Measurements from ENCODE around the gene VPS33B.

The VPS33B gene

DNA sequence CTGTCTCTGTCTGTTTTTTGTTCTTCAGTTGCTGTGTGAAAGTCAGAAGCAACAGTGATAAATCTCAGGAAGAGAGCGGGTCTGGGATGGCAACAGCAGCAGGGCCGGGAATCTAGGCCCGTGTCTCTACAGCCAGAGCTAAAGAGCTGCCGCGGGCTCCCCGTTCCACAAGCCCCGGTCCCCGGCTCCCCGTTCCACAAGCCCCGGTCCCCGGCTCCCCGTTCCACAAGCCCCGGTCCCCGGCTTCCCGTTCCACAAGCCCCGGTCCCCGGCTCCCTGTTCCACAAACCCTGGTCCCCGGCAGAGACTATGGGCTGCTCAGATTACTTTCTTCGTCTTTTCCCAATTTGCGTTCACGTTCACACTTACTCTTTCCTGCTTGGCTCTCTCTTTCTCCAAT, 48.2 kb downstream of the VPS33B start:
- no peak for DNase-seq (ENCODE audit: low read depth)

DNA sequence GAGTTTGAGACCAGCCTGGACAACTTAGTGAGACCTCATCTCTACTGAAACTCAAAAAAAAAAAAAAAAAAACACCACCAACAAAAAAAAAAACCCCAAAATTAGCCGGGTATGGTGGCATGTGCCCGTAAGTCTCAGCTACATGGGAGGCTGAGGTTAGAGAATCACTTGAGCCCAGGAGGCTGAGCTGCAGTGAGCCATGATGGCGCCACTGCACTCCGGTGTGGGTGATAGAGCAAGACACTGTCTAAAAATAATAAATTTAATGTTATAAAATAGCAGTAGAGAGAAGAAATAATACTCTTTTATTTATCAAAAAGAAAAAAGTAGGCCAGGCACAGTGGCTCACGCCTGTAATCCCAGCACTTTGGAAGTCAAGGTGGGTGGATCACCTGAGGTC, 50.3 kb downstream of the VPS33B start:
- no peak for DNase-seq (ENCODE audit: low read depth)

DNA sequence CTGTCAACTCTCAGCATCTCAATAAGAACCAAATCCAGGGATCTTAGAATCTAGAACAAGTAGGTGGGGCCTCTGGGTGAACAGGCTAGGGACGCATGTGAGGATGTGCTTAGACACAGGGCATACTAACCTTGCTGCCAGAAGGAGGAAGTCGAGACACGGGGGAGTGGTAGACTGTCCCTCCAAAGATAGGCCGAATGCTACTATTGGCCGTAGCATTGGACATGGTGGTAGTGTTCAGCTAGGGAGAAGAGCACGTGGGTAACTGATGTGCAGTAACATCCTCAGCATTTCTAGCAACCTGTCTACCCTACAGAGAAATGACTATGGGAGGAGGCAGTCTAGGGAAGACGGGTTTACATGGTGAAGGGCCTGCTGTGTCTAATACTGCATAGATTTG, 52.1 kb downstream of the VPS33B start:
- DNase-seq (ENCODE audit: low read depth), result no peak

DNA sequence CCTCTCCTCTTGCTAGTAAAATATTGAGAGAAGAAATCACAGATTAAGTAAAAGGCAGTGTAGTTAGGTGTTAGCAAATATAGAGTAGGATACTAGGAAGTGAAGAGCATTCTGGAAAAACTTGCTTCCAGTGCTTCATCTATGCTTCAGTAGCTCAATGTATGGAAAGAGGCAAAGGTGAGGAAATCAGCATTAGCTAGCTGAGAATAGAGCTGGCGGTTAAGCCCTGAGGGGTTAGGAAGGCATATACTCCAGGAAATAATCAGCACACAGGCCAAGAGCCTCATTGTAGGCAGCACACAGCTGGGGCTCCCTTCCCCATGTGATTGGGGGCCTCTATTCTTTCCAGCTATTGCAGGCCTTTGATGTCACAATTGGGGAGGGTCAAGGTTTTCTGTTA, 54.0 kb downstream of the VPS33B start:
- DNase-seq (ENCODE audit: low read depth), result no peak

DNA sequence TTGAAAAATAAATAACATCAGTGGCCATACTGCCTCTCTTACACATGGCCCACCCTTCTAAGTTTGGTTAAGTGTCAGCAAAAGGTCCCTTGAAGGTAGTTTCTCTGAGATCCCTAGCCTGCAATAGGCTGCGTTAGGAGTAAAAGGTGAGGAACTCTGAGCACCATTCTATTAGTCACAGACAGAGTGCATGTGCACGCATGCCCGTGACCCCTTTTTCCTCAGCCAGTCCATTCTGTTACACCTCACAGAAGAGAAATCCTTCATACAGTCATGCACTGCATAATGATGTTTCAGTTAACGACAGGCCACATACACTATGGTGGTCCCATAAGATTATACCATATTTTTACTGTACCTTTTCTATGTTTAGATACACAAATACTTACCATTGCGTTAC, 55.2 kb downstream of the VPS33B start:
- no peak for DNase-seq (ENCODE audit: low read depth)

DNA sequence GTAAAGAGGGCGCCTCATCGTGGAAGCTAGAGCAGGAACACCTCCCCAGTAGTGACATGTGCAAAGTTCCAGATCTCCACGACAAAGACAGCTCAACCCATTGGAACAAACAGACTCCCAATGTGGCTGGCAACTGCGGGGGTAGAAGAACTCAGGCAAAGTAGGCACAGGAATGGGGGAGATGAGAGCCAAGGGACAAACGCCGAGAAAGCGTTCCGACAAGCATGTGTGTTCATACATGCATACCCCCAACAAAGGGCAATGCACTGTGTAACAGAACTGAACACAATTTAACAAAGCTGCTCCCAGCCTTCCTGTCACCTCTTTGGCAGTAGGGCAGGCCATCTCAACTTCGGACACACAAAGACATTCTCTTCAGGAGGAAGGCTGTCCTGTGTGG, 56.1 kb downstream of the VPS33B start:
- no peak for DNase-seq (ENCODE audit: low read depth)

DNA sequence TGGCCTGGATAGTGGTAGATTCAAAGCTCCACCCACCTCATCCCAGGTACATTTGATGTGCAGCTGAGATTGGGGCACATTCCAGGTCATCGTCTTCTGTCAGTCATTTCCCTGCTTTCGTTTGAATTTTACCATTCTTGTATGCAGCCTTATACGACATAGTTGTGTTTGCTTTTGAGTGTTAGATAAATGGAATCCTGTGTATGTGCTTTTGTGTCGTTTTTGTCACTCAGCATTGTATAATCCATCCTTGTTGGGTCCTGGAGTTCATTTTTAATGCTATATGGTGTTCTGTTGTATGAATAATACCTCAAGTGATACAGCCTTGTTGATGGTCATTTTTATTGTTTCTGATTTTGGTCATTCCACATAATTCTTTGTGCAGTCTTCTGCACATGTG, 60.4 kb downstream of the VPS33B start:
- DNase-seq (ENCODE audit: low read depth), result no peak

DNA sequence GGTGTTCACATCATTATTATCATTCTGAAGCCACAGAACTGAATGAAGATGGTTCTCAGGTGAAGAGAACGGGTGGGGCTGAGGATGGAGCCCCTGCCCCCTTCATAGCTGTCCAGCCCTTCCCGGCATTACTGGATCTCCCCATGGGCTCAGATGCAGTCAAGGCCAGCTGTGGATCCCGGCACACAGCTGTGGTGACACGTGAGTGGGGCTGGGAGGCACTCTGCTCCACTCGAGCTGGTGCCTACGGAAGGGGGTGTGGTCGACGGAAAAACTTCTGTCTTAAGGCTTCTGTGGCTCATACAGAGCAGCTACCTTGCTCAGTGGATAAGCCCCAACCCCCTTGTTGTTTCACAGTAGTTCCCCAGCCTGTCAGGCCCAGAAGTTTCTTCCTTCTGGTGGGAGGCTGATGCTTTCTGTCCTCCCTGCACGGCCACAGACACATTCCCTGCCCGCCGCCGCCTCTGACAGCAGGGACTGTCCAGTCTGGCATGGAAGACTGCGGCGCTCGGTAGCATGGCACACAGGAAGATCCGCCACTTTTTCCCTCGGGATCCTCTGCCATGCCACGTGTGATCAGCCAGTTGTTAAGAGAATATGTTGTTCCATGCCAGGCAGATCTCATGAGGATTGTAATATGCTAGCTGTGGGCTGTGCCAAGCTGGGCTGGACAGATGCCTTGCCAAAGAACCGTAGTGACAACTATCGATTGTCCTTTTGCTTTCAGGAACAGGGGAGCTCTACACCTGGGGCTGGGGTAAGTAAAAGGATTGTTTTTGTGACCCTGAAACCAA, 61.9 kb downstream of the VPS33B start:
- no peak for DNase-seq (ENCODE audit: low read depth)

DNA sequence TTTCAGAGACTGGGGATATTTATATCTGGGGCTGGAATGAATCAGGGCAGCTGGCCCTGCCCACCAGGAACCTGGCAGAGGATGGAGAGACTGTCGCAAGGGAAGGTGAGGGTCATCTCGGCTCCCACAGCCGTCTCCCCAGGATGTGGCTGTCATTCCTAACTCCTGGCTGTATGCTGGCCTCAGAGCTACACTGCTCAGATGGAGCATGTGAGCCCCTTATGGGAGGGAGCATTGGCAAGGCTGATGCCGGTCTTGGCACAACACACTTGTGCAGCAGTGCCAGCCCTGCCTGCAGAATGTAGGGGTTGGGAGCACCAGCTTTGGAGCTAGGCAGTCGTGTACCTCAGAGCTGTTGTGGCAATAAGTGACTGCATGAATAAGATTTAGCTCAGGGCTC, 62.5 kb downstream of the VPS33B start:
- no peak for DNase-seq (ENCODE audit: low read depth)

DNA sequence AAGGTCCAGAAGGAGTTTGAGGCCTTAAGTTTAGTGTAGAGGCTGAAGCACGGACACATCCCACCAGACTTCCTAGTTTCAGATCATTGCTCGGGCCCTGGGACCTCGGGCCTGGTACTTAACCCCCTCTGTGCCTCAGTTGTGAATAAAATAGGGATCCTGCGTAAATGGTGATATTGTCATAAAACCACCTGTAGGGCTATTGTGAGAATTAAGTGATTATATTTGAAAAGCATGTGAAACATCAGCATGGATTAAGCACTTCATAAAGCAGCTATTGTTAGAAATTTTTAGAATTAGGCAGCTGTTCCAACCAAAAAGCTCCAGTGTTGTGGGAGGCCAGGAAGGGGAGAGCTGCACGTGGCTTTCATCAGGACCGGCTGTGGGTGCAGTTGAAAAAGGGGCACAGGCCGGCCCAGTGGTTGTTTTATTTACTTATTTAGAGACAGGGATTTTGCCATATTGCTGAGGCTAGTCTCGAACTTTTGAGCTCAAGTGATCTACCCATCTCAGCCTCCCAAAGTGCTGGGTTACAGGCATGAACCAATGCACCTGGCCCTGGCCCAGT, 63.3 kb downstream of the VPS33B start:
- DNase-seq (ENCODE audit: low read depth), result no peak

DNA sequence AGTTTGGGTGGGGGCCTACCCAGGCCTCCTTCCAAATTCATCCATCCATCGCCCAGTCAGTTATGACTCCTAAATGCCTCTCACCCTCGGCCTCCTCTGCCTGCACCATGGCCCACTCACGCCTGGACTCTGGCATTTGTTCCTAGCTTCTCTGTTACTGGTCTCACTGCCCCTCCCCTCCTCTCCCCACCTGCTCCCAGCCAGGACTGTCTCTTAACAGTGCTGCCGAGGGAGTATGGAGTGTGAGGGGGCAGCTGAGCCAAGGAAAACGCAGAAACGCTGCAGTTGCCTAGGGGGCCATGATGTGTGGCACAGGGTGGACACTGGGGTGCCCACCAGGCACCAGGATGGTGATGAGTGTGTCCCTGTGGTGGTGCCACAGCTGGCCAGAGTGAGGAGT, 64.6 kb downstream of the VPS33B start:
- no peak for DNase-seq (ENCODE audit: low read depth)

DNA sequence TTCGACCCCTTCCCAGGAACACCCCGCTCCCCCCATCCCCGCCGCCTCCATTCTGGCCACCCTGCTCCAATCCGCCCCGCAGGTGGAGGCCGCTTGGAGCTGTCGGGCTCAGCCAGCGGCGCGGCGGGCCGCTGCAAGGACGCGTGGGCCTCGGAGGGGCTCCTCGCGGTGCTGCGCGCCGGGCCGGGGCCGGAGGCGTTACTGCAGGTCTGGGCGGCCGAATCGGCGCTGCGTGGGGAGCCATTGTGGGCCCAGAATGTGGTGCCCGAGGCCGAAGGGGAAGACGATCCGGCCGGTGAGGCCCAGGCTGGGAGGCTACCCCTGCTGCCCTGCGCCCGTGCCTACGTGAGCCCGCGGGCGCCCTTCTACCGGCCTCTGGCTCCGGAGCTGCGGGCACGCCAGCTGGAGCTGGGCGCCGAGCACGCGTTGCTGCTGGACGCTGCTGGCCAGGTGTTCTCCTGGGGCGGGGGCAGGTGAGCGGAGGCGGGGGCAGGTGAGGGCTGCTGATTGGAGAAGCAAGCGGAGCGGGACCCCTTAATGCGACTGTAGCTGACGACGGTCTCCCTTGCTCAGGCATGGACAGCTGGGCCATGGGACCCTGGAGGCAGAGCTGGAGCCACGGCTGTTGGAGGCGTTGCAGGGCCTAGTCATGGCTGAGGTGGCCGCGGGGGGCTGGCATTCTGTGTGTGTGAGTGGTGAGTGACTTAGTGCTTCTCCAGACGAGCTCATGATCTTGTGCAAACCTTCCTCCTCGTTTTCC, 65.2 kb downstream of the VPS33B start:
- DNase-seq (ENCODE audit: low read depth), result no peak

DNA sequence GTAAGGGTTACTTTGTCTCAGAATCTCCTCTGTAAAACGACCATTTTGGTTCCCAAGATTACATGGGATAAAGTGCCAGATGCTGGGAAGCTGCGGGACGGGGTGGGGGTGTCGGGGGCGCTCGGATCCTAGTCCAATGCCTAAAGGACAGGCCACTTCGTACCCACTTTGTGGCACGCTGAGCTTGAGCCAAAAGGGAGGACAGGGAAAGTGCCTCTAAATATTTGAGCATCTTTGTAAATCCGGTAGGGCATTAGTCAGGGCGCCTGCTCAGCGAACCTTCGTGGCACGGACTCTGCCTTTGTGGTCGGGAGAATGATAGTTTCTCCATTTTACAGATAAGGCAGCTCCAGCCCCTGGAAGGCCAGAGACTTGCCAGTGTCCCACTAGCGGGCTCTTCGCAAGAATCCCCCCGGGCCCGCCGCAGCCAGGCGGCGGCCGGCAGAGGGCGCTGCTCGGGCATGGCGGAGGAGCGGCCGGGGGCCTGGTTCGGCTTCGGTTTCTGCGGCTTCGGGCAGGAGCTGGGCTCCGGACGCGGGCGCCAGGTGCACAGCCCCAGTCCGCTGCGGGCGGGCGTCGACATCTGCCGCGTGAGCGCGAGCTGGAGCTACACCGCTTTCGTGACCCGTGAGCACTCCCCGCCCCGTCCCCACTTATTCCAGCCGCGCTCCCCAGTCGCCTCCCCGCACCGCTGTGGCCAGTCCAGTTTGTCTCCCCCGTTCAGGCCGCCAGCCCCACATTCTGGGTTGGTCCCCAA, 65.9 kb downstream of the VPS33B start:
- DNase-seq (ENCODE audit: low read depth), result peak; percentile 35

DNA sequence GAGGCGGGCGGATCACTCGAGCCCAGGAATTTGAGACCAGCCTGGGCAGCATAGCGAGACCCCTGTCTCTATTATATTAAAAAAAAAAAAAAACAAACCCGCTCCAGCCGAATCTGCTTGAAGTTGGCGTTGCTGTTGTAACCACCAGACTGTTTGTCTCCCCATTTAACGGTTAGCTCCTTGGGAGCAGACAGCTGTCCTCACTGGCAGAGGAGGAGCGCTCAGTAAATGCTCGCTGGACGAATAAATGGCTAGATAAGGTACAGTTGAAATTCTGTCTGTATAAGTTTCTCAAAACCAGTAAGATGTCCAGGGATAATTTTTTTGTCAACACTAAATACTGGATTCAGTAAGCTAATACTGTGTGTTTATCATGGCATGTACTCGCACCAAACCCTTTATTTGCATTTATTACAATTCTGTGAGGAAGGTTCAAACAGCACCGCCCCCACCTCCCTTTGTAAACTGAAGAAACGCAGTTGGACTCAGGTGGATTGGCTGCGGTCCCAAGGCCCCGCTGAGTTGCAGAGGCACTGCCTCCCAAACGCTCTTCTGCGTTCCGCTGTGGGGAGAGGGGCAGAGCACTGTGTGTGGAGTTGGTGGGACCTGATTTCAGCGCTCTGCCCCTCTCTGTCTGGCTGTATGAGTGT, 66.6 kb downstream of the VPS33B start:
- no peak for DNase-seq (ENCODE audit: low read depth)

DNA sequence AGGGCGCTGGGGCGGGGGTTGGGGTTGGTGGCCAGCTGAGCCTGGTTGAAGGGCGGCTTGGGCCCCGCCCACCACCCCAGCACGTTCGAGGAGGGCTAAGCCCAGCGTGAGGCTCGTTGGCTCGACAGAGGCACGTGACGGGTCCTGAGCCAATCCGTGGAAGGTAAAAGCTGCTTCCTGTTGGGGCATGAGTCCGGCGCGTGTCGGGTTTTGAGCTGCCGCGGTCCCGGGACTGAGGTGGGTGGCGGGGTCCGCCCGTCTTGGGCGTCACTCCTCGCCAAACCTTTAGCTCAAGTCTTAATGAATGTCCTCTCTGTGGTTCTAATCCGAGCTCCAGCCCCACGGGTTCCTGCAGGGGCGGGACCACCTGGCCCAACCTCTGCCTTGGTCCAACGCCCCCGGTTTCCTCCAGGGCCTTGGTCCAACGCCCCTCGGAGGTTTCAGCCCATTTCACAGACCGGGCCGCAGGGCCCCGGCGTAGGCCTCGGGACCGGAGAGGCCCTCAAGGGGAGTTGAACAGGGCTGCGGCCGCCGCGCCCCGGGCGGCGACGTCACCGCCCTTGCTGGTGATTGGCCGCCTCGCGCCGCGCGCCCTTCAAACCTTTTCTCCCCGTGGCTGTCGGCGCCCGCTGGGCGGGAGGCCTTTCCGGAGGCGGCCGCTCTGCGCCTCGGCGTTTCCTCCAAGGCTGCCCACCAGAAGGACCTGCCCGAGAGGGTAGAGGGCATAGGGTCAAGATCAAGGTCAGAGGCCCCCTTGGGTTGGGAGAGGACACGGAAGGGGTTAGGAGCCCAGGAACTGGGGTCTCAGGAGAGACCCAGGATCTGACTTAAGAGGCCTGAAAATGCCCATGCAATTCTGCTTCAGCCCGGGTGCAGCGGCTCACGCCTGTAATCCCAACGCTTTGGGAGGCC, 67.4 kb downstream of the VPS33B start, which contains the start of gene RCCD1:
RCCD1 (plus strand) TSS at position 173 of the 912 bp plus-strand sequence. CDS start 1,851 bp downstream, outside the sequence.
- peak; percentile 84 for DNase-seq (ENCODE audit: low read depth)

DNA sequence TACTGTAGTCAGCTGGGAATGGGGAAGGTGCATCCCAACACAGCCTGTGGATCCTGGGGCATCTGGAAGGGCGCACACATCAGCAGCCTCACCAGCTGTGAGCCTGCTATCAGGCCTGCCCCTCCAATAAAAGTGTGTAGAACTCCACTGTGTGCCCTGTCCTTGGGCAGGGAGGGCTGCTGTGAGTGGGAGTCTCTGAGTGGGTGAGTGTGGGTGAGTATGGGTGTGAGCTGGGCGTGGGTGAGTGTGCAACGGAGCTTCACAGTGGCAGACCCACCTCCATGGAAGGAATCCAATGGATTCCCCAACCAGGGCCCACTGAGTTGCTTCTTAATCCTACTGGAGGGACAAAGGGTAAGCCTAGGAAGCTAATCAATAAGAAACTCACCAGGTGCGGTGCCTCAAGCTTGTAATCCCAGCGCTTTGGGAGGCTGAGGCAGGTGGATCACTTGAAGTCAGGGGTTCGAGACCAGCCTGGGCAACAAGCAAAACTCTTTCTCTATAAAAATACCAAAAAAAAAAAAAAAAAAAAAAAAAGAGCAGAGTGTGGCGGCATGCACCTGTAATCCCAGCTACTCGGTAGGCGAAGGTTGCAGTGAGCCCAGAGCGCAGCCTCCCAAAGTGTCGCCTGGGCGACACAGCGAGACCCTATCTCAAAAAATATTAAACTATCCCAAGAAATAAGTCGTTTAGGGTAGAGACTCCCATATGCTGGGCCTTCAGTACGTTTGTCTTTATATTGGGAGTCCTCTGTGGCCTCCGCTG, 68.3 kb downstream of the VPS33B start:
- DNase-seq (ENCODE audit: low read depth), result no peak

DNA sequence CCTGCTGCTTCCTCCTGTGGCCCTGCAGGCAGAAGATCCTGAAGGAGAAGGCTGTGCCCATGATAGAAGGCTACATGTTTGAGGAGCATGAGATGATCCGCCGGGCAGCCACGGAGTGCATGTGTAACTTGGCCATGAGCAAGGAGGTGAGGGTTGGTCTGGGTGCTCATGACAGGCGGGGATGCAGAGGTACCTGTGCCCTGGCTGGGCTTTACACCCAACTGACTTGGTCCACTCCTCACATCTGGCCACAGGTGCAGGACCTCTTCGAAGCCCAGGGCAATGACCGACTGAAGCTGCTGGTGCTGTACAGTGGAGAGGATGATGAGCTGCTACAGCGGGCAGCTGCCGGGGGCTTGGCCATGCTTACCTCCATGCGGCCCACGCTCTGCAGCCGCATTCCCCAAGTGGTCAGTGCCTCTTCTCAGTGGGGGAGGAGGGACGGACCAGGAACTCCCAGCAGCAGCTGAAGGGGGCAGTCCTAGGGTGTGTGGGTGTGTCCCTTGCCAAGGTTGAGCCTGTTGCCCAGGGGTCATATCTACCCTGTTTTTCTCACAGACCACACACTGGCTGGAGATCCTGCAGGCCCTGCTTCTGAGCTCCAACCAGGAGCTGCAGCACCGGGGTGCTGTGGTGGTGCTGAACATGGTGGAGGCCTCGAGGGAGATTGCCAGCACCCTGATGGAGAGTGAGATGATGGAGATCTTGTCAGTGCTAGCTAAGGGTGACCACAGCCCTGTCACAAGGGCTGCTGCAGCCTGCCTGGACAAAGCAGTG, 69.3 kb downstream of the VPS33B start:
- DNase-seq (ENCODE audit: low read depth), result no peak

DNA sequence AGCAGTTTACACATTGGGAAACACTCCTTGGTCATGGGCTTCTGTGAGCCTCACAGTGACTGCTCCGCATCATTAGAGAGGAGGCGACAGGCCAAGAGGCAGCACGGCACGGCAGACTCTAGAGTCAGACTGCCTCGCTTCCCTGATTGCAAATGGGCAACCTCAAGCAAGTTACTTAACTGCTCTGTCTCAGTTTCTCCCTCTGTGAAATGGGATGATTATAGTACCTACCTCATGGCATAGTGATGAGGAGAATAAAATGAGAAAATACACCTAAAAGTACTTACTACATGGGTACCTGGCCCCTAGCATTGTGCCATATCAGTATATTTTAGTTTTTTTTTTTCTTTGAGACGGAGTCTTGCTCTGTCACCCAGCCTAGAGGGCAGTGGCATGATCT, 71.7 kb downstream of the VPS33B start:
- DNase-seq (ENCODE audit: low read depth), result no peak

DNA sequence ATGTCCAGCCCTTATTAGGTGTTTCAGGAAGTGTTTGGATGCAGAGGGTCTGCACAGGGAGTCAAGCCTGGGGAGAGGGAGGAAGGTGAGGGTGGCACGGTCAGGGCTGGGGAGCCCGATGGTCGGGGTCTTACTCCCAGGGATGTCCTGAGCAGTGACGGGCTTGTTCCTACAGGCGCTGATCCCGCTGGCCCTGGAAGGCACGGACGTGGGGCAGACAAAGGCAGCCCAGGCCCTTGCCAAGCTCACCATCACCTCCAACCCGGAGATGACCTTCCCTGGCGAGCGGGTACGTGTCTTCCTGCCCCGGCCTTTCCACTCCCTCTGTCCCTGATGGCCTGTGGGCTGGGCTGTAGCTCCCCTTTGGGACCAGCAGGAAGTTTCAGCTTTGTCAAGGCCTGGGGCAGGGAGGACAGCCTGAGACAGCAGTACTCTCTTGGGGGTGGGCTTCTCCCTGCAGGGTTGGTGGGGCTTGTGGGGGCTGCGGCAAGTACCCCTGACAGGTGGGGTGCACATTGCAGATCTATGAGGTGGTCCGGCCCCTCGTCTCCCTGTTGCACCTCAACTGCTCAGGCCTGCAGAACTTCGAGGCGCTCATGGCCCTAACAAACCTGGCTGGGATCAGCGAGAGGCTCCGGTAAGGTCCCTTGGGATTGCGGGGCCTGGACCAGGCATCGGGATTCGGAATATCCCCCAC, 72.3 kb downstream of the VPS33B start:
- no peak for DNase-seq (ENCODE audit: low read depth)
